WTC11 (cell line): ENCODE results near the gene ZFAND3. TPM values are rescaled to one million over a fixed set of nuclear protein-coding genes. Genes with fewer than 3 reads are reported as not detected.

Source experiments
- ATAC-seq: fragments of 200-7000 bp; cut with Tn5 transposase; 2 replicates; pipeline ENCODE4 v1.10.0; 2021; ENCODE audit warnings: mild to moderate bottlenecking, moderate library complexity
- CTCF ChIA-PET: fragments of 300-600 bp; sonication (Branson Sonifier 250); formaldehyde crosslinking; loops from one replicate; lab custom pipeline; 2021; ENCODE audit warnings: antibody characterized with exemption; lab: Charles Lee
- POLR2A ChIA-PET: fragments of 350-600 bp; sonication (Branson Sonifier 250); formaldehyde crosslinking; loops from one replicate; lab custom pipeline; 2021; ENCODE audit warnings: antibody characterized with exemption; lab: Charles Lee
- DNase-seq: peaks from one replicate; pipeline ENCODE4 v3.0.0; 2021; ENCODE audit warnings: low spot score
- H3K27ac Mint-ChIP-seq: 2 replicates; pipeline ENCODE4 v1.8.0; 2021; ENCODE audit warnings: mixed read lengths
- H3K27me3 Mint-ChIP-seq: 2 replicates; pipeline ENCODE4 v1.8.0; 2021; ENCODE audit warnings: low read depth, mild to moderate bottlenecking, moderate library complexity, mixed read lengths
- H3K36me3 Mint-ChIP-seq: 2 replicates; pipeline ENCODE4 v1.8.0; 2021; ENCODE audit warnings: mixed read lengths
- H3K4me1 Mint-ChIP-seq: 2 replicates; pipeline ENCODE4 v1.8.0; 2022; ENCODE audit warnings: mixed read lengths
- H3K4me3 Mint-ChIP-seq: 2 replicates; pipeline ENCODE4 v1.8.0; 2021; ENCODE audit warnings: mild to moderate bottlenecking, moderate library complexity, mixed read lengths
- H3K9me3 Mint-ChIP-seq: 2 replicates; pipeline ENCODE4 v1.8.0; 2021; ENCODE audit warnings: mixed read lengths
- ATF2 ChIP-seq: sonication (generic); formaldehyde crosslinking; IDR thresholded peaks from 2 replicates; pipeline ENCODE4 v1.8.1; 2022; ENCODE audit warnings: low read depth, missing genetic modification reagents, borderline replicate concordance
- ESRRA ChIP-seq: sonication (generic); formaldehyde crosslinking; IDR thresholded peaks from 2 replicates; pipeline ENCODE4 v1.8.1; 2022; ENCODE audit warnings: mild to moderate bottlenecking, missing genetic modification reagents, borderline replicate concordance
- FOXP4 ChIP-seq: sonication (generic); formaldehyde crosslinking; IDR thresholded peaks from 2 replicates; pipeline ENCODE4 v1.8.0; 2022; ENCODE audit warnings: mild to moderate bottlenecking, missing genetic modification reagents
- GABPB1 ChIP-seq: sonication (generic); formaldehyde crosslinking; IDR thresholded peaks from 2 replicates; pipeline ENCODE4 v1.8.1; 2023; ENCODE audit warnings: mild to moderate bottlenecking, missing genetic modification reagents
- GRHL2 ChIP-seq: fragments of 250-450 bp; sonication (Bioruptor Pico); IDR thresholded peaks from 2 replicates; pipeline ENCODE4 v1.8.0; 2022; ENCODE audit warnings: mild to moderate bottlenecking, moderate library complexity; ENCODE audit not compliant: insufficient replicate concordance, severe bottlenecking
- GTF2I ChIP-seq: fragments of 250-450 bp; sonication (Bioruptor Pico); conservative IDR thresholded peaks from 2 replicates; pipeline ENCODE4 v1.4.0; 2021; ENCODE audit warnings: mild to moderate bottlenecking
- JAZF1 ChIP-seq: fragments of 250-450 bp; sonication (Bioruptor Pico); IDR thresholded peaks from 2 replicates; pipeline ENCODE4 v1.9.0; 2021; ENCODE audit warnings: moderate library complexity, mild to moderate bottlenecking, inconsistent platforms
- KAT7 ChIP-seq: sonication (generic); formaldehyde crosslinking; IDR thresholded peaks from 2 replicates; pipeline ENCODE4 v1.8.1; 2023; ENCODE audit warnings: missing genetic modification reagents, mild to moderate bottlenecking, borderline replicate concordance
- MYBL2 ChIP-seq: sonication (generic); formaldehyde crosslinking; IDR thresholded peaks from 2 replicates; pipeline ENCODE4 v1.8.1; 2023; ENCODE audit warnings: mild to moderate bottlenecking, moderate library complexity, missing genetic modification reagents
- NFYB ChIP-seq: sonication (generic); formaldehyde crosslinking; conservative IDR thresholded peaks from 2 replicates; pipeline ENCODE4 v1.8.0; 2022; ENCODE audit warnings: low read depth, missing genetic modification reagents
- RELA ChIP-seq: sonication (generic); formaldehyde crosslinking; IDR thresholded peaks from 2 replicates; pipeline ENCODE4 v1.8.1; 2022; ENCODE audit warnings: missing genetic modification reagents, mild to moderate bottlenecking, borderline replicate concordance
- TP53 ChIP-seq: sonication (generic); formaldehyde crosslinking; IDR thresholded peaks from 2 replicates; pipeline ENCODE4 v1.8.1; 2023; ENCODE audit warnings: mild to moderate bottlenecking, missing genetic modification reagents
- USF2 ChIP-seq: sonication (generic); formaldehyde crosslinking; IDR thresholded peaks from 2 replicates; pipeline ENCODE4 v1.8.1; 2023; ENCODE audit warnings: mild to moderate bottlenecking, missing genetic modification reagents, moderate library complexity
- ZMAT4 ChIP-seq: fragments of 250-450 bp; sonication (Bioruptor Pico); IDR thresholded peaks from 2 replicates; pipeline ENCODE4 v1.9.0; 2021; ENCODE audit warnings: mild to moderate bottlenecking
- ZNF281 ChIP-seq: sonication (generic); formaldehyde crosslinking; IDR thresholded peaks from 2 replicates; pipeline ENCODE4 v1.8.0; 2023; ENCODE audit warnings: mild to moderate bottlenecking, missing genetic modification reagents
- ZNF423 ChIP-seq: fragments of 250-450 bp; sonication (Bioruptor Pico); IDR thresholded peaks from 2 replicates; pipeline ENCODE4 v2.1.2; 2022; ENCODE audit warnings: mild to moderate bottlenecking, moderate library complexity
- ZNF425 ChIP-seq: fragments of 250-450 bp; sonication (Bioruptor Pico); conservative IDR thresholded peaks from 2 replicates; pipeline ENCODE4 v1.9.0; 2021; ENCODE audit warnings: mild to moderate bottlenecking
- total RNA-seq: library from RNA; stranded (reverse); gene quantifications from 3 replicates; pipeline ENCODE4 v1.2.3, GENCODE V29; 2021

ZFAND3 gene
- total RNA-seq, 1 experiment from 2014 or later, result 50.3 TPM

- DNase-seq, result no peak
- no peaks in the 10 kb centered on the region for H3K9me3 Mint-ChIP-seq
- peaks cover 28% of the 10 kb centered on the region for H3K4me1 Mint-ChIP-seq
- ATAC-seq, result no peak
- ChIA-PET POLR2A (no interaction called here), CTCF (interaction anchor here (0.6 to 1.5 kb wide), 3 partner anchors 23 to 318 kb away, joined by 3 to 6 read pairs (median 3); no protein-coding TSS in a partner anchor)
- no peaks in the 10 kb centered on the region for H3K36me3 Mint-ChIP-seq
- no peak overlapping the region for H3K27ac Mint-ChIP-seq
- no peak overlapping the region for H3K4me3 Mint-ChIP-seq
- H3K27me3 Mint-ChIP-seq, result no peaks in the 10 kb centered on the region
- no peak for TF ChIP-seq ZMAT4 (CRISPR knock-in tag)
- no peak for TF ChIP-seq GABPB1 (CRISPR knock-in tag)
- TF ChIP-seq RELA (CRISPR knock-in tag), result no peak
- no peak for TF ChIP-seq FOXP4 (CRISPR knock-in tag)
- TF ChIP-seq KAT7 (CRISPR knock-in tag), result no peak
- TF ChIP-seq ZNF281 (CRISPR knock-in tag), result no peak
- no peak for TF ChIP-seq TP53
- no peak for TF ChIP-seq JAZF1 (CRISPR knock-in tag)
- TF ChIP-seq ESRRA (CRISPR knock-in tag), result no peak
- TF ChIP-seq GRHL2 (CRISPR knock-in tag), result no peak
- TF ChIP-seq, all 79 proteins: peak for 0
Observed at GRCh38 chr6:38175786-38176185, 356.3 kb downstream of the ZFAND3 start.

GRCh38 chr6:38176797-38177751 lies 357.5 kb downstream of the ZFAND3 start:
- Mint-ChIP-seq H3K27me3 (no peaks in the 10 kb centered on the region), H3K27ac (peak overlapping the region; percentile 27; the same call in 1 of the 2 replicates), H3K9me3 (no peaks in the 10 kb centered on the region), H3K4me3 (no peak overlapping the region), H3K36me3 (no peaks in the 10 kb centered on the region), H3K4me1 (peaks cover 22% of the 10 kb centered on the region)
- ChIA-PET CTCF (interaction anchor here (0.5 to 1.8 kb wide), 5 partner anchors 9 to 527 kb away, joined by 3 to 6 read pairs (median 6); no protein-coding TSS in a partner anchor), POLR2A (interaction anchor here (0.5 kb wide), 1 partner anchor 42 kb away, joined by 3 read pairs; no protein-coding TSS in a partner anchor)
- DNase-seq, result no peak
- no peak for TF ChIP-seq MYBL2 (CRISPR knock-in tag)
- peak; percentile 70 for ATAC-seq

- ChIA-PET CTCF (interaction anchor here (1.8 kb wide), 1 partner anchor 10 kb away, joined by 6 read pairs; no protein-coding TSS in a partner anchor), POLR2A (no interaction called here)
- Mint-ChIP-seq H3K9me3 (no peaks in the 10 kb centered on the region), H3K4me1 (peaks cover 19% of the 10 kb centered on the region), H3K27me3 (no peaks in the 10 kb centered on the region), H3K4me3 (no peak overlapping the region), H3K27ac (peak overlapping the region; percentile 35; the same call in 1 of the 2 replicates), H3K36me3 (no peaks in the 10 kb centered on the region)
- DNase-seq, result peak; percentile 8
- no peak for ATAC-seq
- TF ChIP-seq NFYB (CRISPR knock-in tag), result no peak
- no peak for TF ChIP-seq ATF2 (CRISPR knock-in tag)
- TF ChIP-seq GABPB1 (CRISPR knock-in tag), result no peak
- no peak for TF ChIP-seq USF2
- TF ChIP-seq ESRRA (CRISPR knock-in tag), result no peak
- TF ChIP-seq ZNF423 (CRISPR knock-in tag), result no peak
- no peak for TF ChIP-seq ZNF425 (CRISPR knock-in tag)
- TF ChIP-seq GTF2I (CRISPR knock-in tag), result no peak
Observed at GRCh38 chr6:38177882-38178583, 358.5 kb downstream of the ZFAND3 start.
